ENCODE results near the gene PTPRM.

PTPRM gene

GRCh38 chr18:8264116-8264515 lies 697.0 kb downstream of the PTPRM start:
- in situ Hi-C loops (cut with MboI; ENCODE audit: low sequenced_read_pairs): no loop called here
- H3K4me3 ChIP-seq: no peak overlapping the region
- no peaks in the 10 kb centered on the region for H3K36me3 ChIP-seq (replicated peaks)
- no peaks in the 10 kb centered on the region for H3K4me1 ChIP-seq
- no peak for DNase-seq (ENCODE audit: low spot score in 2 of 2)
- H3K27me3 ChIP-seq (ENCODE audit: low read depth): no peaks in the 10 kb centered on the region
- no peaks in the 10 kb centered on the region for H3K9me3 ChIP-seq

- in situ Hi-C loops (cut with MboI; ENCODE audit: low sequenced_read_pairs): no loop called here
- Histone ChIP-seq H3K9me3 (no peaks in the 10 kb centered on the region), H3K4me3 (no peak overlapping the region), H3K36me3 (replicated peaks) (no peaks in the 10 kb centered on the region), H3K27me3 (ENCODE audit: low read depth) (no peaks in the 10 kb centered on the region), H3K4me1 (no peaks in the 10 kb centered on the region)
- DNase-seq (ENCODE audit: low spot score in 2 of 2): no peak
These were observed 697.8 kb downstream of the PTPRM start for GRCh38 chr18:8264861-8265411.

GRCh38 chr18:8272254-8272653 lies 705.1 kb downstream of the PTPRM start:
- Histone ChIP-seq H3K36me3 (replicated peaks) (no peaks in the 10 kb centered on the region), H3K27me3 (ENCODE audit: low read depth) (no peaks in the 10 kb centered on the region), H3K4me3 (no peak overlapping the region), H3K4me1 (no peaks in the 10 kb centered on the region), H3K9me3 (no peaks in the 10 kb centered on the region)
- DNase-seq (ENCODE audit: low spot score in 2 of 2): no peak
- in situ Hi-C loops (cut with MboI; ENCODE audit: low sequenced_read_pairs): no loop called here

GRCh38 chr18:8274370-8274769 lies 707.3 kb downstream of the PTPRM start:
- Histone ChIP-seq H3K4me3 (no peak overlapping the region), H3K36me3 (replicated peaks) (no peaks in the 10 kb centered on the region), H3K27me3 (ENCODE audit: low read depth) (no peaks in the 10 kb centered on the region), H3K9me3 (no peaks in the 10 kb centered on the region), H3K4me1 (no peaks in the 10 kb centered on the region)
- in situ Hi-C loops (cut with MboI; ENCODE audit: low sequenced_read_pairs): no loop called here
- DNase-seq (ENCODE audit: low spot score in 2 of 2): no peak

GRCh38 chr18:8276406-8276805 lies 709.3 kb downstream of the PTPRM start:
- Histone ChIP-seq H3K4me1 (no peaks in the 10 kb centered on the region), H3K27me3 (ENCODE audit: low read depth) (no peaks in the 10 kb centered on the region), H3K36me3 (replicated peaks) (no peaks in the 10 kb centered on the region), H3K9me3 (no peaks in the 10 kb centered on the region), H3K4me3 (no peak overlapping the region)
- no peak for DNase-seq (ENCODE audit: low spot score in 2 of 2)
- in situ Hi-C loops (cut with MboI; ENCODE audit: low sequenced_read_pairs): no loop called here

- no peak overlapping the region for H3K4me3 ChIP-seq
- H3K4me1 ChIP-seq: no peaks in the 10 kb centered on the region
- no peaks in the 10 kb centered on the region for H3K36me3 ChIP-seq (replicated peaks)
- no peaks in the 10 kb centered on the region for H3K9me3 ChIP-seq
- DNase-seq (ENCODE audit: low spot score in 2 of 2): no peak
- in situ Hi-C loops (cut with MboI; ENCODE audit: low sequenced_read_pairs): no loop called here
- no peaks in the 10 kb centered on the region for H3K27me3 ChIP-seq (ENCODE audit: low read depth)
These were observed 710.2 kb downstream of the PTPRM start for GRCh38 chr18:8277270-8277669.

- Histone ChIP-seq H3K4me1 (no peaks in the 10 kb centered on the region), H3K9me3 (no peaks in the 10 kb centered on the region), H3K4me3 (no peak overlapping the region), H3K36me3 (replicated peaks) (no peaks in the 10 kb centered on the region), H3K27me3 (ENCODE audit: low read depth) (no peaks in the 10 kb centered on the region)
- in situ Hi-C loops (cut with MboI; ENCODE audit: low sequenced_read_pairs): no loop called here
- no peak for DNase-seq (ENCODE audit: low spot score in 2 of 2)
These were observed 712.2 kb downstream of the PTPRM start for GRCh38 chr18:8279346-8279745.

GRCh38 chr18:8279781-8280330 lies 712.7 kb downstream of the PTPRM start:
- in situ Hi-C loops (cut with MboI; ENCODE audit: low sequenced_read_pairs): no loop called here
- H3K27me3 ChIP-seq (ENCODE audit: low read depth): no peaks in the 10 kb centered on the region
- no peak overlapping the region for H3K4me3 ChIP-seq
- H3K36me3 ChIP-seq (replicated peaks): no peaks in the 10 kb centered on the region
- no peaks in the 10 kb centered on the region for H3K4me1 ChIP-seq
- no peaks in the 10 kb centered on the region for H3K9me3 ChIP-seq
- DNase-seq (ENCODE audit: low spot score in 2 of 2): no peak

GRCh38 chr18:8283891-8284585 lies 716.9 kb downstream of the PTPRM start:
- H3K36me3 ChIP-seq (replicated peaks): no peaks in the 10 kb centered on the region
- H3K27me3 ChIP-seq (ENCODE audit: low read depth): no peaks in the 10 kb centered on the region
- DNase-seq (ENCODE audit: low spot score in 2 of 2): no peak
- no peak overlapping the region for H3K4me3 ChIP-seq
- no peaks in the 10 kb centered on the region for H3K9me3 ChIP-seq
- in situ Hi-C loops (cut with MboI; ENCODE audit: low sequenced_read_pairs): no loop called here
- H3K4me1 ChIP-seq: no peaks in the 10 kb centered on the region

- no peak for DNase-seq (ENCODE audit: low spot score in 2 of 2)
- H3K9me3 ChIP-seq: no peaks in the 10 kb centered on the region
- no peaks in the 10 kb centered on the region for H3K4me1 ChIP-seq
- no peaks in the 10 kb centered on the region for H3K36me3 ChIP-seq (replicated peaks)
- no peaks in the 10 kb centered on the region for H3K27me3 ChIP-seq (ENCODE audit: low read depth)
- no peak overlapping the region for H3K4me3 ChIP-seq
- in situ Hi-C loops (cut with MboI; ENCODE audit: low sequenced_read_pairs): no loop called here
These were observed 719.2 kb downstream of the PTPRM start for GRCh38 chr18:8286303-8286702.

GRCh38 chr18:8287196-8287885 lies 720.2 kb downstream of the PTPRM start:
- H3K27me3 ChIP-seq (ENCODE audit: low read depth): no peaks in the 10 kb centered on the region

GRCh38 chr18:8288472-8289195 lies 721.5 kb downstream of the PTPRM start:
- Histone ChIP-seq H3K36me3 (replicated peaks) (no peaks in the 10 kb centered on the region), H3K9me3 (no peaks in the 10 kb centered on the region), H3K27me3 (ENCODE audit: low read depth) (no peaks in the 10 kb centered on the region), H3K4me1 (no peaks in the 10 kb centered on the region), H3K4me3 (no peak overlapping the region)
- in situ Hi-C loops (cut with MboI; ENCODE audit: low sequenced_read_pairs): no loop called here
- DNase-seq (ENCODE audit: low spot score in 2 of 2): no peak

More at GRCh38 chr18:8287196-8287885, 720.2 kb downstream of the PTPRM start:
- Histone ChIP-seq H3K4me1 (no peaks in the 10 kb centered on the region), H3K9me3 (no peaks in the 10 kb centered on the region), H3K4me3 (no peak overlapping the region), H3K36me3 (replicated peaks) (no peaks in the 10 kb centered on the region)
- in situ Hi-C loops (cut with MboI; ENCODE audit: low sequenced_read_pairs): no loop called here
- no peak for DNase-seq (ENCODE audit: low spot score in 2 of 2)

- Histone ChIP-seq H3K4me1 (no peaks in the 10 kb centered on the region), H3K9me3 (no peaks in the 10 kb centered on the region), H3K27me3 (ENCODE audit: low read depth) (no peaks in the 10 kb centered on the region), H3K36me3 (replicated peaks) (no peaks in the 10 kb centered on the region), H3K4me3 (no peak overlapping the region)
- DNase-seq (ENCODE audit: low spot score in 2 of 2): no peak
- in situ Hi-C loops (cut with MboI; ENCODE audit: low sequenced_read_pairs): no loop called here
These were observed 723.3 kb downstream of the PTPRM start for GRCh38 chr18:8290435-8290834.

- Histone ChIP-seq H3K36me3 (replicated peaks) (no peaks in the 10 kb centered on the region), H3K9me3 (no peaks in the 10 kb centered on the region), H3K4me1 (no peaks in the 10 kb centered on the region), H3K27me3 (ENCODE audit: low read depth) (no peaks in the 10 kb centered on the region), H3K4me3 (no peak overlapping the region)
- in situ Hi-C loops (cut with MboI; ENCODE audit: low sequenced_read_pairs): no loop called here
- DNase-seq (ENCODE audit: low spot score in 2 of 2): no peak
These were observed 723.8 kb downstream of the PTPRM start for GRCh38 chr18:8290913-8291312.

Measured in HAP-1 (cell line).